SH-SY5Y (cell line): ENCODE results near the gene ATF6.

ENCODE experiments used
- GATA2 ChIP-seq: IDR thresholded peaks from 2 replicates; pipeline ENCODE4 v1.6.1; 2011; ENCODE audit warnings: mild to moderate bottlenecking, low read depth, low read length
- GATA3 ChIP-seq: IDR thresholded peaks from 2 replicates; pipeline ENCODE4 v1.6.1; 2011; ENCODE audit warnings: low read depth, mild to moderate bottlenecking, low read length, moderate library complexity

GRCh38 chr1:161782886-161783285 lies 16.8 kb downstream of the ATF6 start:
- no peak for TF ChIP-seq GATA3
- no peak for TF ChIP-seq GATA2
